LHCN-M2 (cell line): ENCODE results near the gene PRKACA. TPM values are rescaled to one million over a fixed set of nuclear protein-coding genes. Genes with fewer than 3 reads are reported as not detected.

ENCODE experiments used
- DNase-seq: peaks from one replicate; pipeline ENCODE4 v3.0.0-alpha.2; 2012; ENCODE audit warnings: low read depth
- polyA plus RNA-seq: library from polyadenylated mRNA; unstranded; fragments of >200 nt; gene quantifications from one replicate; pipeline ENCODE4 v1.2.1, GENCODE V29; 2012; ENCODE audit warnings: missing spikeins
- total RNA-seq: library from RNA; depleted of rRNA; stranded (reverse); fragments of >200 nt; gene quantifications from 2 replicates; pipeline ENCODE4 v1.2.3, GENCODE V29; 2014; rRNA removed

Gene PRKACA
- total RNA-seq: 64.7 and 76.2 TPM in 2 replicates
- polyA plus RNA-seq: 102 TPM

DNA sequence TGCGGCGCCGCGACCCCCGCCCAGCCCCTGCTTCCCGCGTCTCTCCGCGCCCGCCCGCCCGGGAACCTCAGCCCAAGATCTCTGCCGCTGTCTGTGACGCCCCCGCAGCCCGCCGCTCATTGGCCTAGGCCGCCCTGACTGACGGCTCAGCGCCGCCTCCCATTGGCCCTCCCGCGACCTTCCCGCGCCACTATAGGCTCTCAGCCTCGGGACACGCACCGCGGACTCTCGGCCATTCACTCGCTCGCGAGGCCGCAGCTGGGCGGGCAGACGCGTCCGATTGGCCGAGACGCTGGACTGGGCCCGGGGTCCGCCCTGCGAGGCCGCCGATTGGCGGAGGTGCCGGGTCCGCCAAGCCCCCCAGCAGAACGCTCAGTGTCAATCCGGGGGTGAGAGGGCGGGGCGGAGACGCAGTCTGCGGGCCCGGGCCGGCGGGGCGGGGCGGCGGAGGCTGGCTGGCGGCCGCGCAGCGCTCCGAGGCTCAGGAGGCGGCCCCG lies at the start of gene PRKACA:
Gene PRKACA (minus strand): TSS at position 95 of the 497 bp plus-strand sequence. CDS start 215 bp downstream, outside the sequence.
- peak; percentile 99 for DNase-seq

- DNase-seq: no peak
These were observed 49.5 kb upstream of the PRKACA start for GRCh38 chr19:14166999-14167575.

- no peak for DNase-seq
These were observed 48.6 kb upstream of the PRKACA start for GRCh38 chr19:14165990-14166830.

DNA sequence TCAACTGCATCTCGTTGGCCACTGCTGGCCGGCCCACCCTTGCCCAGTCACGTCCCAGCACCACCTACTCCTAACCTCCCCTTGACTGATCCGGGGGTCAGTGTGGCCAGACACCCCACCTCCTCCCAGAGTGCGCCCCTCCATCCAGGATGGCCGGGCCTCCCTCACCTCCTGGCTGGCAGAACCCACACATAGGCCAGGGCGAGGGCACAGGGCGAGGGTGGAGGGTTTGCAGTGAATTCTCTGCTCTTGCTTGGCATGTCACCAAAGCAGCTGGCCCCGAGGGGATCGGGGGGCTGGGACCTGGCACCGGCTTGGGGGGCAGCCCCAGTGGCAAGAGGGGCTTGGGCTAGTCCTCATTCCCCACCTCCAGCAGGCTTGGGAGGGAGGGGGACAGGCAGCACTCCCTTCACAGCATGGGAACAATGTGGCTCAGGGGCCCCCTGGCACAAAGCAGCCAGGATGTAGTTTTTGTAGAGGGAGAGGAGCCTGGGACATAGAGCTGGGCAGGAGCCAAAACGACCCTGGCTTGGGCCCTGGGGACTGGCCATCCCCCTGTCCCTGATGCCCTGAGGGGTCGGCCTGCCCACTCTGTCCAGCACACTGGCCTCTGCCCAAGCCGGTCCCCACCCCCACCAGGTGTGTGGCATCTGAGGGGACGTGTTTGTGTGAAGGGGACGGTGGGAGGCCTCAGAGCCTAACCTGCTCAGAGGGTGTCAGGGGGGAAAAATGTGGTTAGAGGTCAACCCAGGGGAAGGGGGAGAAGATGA lies 47.3 kb upstream of the PRKACA start:
- DNase-seq: no peak

GRCh38 chr19:14164082-14164481 lies 46.5 kb upstream of the PRKACA start:
- DNase-seq: no peak

DNA sequence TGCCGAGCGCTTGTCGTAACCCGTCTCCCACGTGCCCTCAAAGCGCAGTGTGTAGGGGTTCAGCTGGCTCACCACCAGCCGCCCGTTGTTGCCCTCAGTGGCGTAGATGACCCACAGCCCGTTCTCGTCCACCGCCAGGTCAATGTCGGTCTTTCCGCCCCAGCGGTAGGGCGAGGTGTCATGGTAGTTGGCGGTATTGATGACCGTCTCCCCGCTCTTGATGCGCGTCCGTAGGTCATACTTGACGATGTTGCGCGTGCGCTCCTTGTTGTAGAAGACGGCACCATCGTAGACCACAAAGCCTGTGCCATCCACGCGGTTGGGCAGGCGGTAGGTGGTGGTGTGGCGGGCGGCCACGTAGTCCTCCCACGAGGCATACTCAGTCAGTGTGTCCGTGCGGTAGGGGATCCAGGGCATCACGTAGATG lies 45.3 kb upstream of the PRKACA start:
- no peak for DNase-seq

DNA sequence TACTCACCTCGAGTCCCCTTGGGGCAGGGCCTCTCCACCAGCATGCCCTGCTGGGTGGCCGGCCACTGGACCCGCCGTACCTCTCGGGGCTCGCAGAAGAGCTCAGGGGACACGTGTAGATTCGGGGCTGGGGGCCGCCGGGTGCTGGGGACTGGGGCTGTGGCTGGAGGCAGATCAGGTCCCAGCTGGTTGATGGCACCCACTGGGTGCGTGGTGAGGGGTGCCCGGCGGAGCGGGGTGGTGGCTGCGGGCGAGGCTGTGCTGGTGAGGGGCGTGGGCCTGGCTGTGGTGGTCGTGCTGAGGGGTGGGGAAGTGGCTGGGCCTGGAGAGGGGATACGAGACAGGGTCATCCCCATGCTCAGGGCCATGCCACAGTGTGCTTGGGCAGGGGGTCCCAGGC lies 43.7 kb upstream of the PRKACA start:
- no peak for DNase-seq

GRCh38 chr19:14160017-14160703 lies 42.6 kb upstream of the PRKACA start:
- DNase-seq: no peak

DNA sequence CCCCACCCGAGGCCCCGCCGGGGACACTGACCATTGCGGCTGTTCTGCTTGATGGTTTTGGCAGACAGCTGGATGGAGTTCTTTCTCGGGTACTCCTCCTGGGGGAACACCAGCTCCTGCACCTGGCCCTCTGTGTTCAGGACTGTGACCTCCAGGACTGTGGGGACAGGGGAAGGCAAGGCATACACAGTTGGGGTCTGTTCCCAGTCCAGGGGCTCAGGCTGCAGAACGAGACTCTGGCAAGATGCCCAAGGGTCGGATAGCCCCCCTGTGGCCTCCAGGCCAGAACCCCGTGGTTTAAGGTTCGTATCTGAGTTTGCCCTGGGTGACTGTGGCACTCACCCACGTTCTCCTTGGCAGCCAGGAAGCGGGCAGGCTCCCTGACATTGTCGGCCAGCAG lies 41.5 kb upstream of the PRKACA start:
- DNase-seq: no peak

GRCh38 chr19:14158276-14159023 lies 40.9 kb upstream of the PRKACA start:
- no peak for DNase-seq

DNA sequence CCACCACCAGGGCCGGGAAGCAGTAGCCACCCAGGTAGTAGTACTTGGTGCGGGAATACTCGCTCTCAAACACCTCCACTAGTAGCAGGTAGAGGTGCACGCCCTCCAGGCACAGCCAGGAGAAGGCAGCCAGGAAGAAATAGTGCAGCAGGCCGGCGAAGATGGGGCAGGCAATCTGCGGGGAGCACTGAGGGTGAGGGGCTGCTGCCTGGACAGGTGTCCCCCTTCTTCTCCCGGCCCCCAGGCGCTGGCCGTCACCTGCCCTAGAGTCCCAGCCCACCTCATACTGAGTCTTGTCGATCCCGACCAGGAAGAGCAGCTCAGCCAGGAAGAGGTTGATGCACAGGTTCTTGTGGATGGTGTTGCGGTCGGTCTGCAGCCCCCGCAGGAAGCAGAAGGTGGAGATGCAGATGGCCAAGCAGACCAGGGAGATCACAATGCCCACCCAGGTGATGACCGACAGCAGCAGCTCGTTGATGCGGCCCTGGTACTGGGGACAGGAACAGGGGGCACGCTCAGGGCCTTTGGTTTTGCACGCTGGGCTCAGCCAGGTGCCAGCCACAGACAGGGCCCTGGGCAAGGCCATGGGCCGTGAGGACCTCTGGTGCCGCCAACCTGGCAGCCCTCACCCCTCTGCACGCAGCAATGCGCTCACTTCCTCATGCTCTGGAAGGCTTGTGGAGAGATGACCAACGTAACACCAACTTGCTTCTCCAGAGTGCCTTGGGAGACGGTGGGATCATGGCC lies 39.6 kb upstream of the PRKACA start:
- DNase-seq: no peak

DNA sequence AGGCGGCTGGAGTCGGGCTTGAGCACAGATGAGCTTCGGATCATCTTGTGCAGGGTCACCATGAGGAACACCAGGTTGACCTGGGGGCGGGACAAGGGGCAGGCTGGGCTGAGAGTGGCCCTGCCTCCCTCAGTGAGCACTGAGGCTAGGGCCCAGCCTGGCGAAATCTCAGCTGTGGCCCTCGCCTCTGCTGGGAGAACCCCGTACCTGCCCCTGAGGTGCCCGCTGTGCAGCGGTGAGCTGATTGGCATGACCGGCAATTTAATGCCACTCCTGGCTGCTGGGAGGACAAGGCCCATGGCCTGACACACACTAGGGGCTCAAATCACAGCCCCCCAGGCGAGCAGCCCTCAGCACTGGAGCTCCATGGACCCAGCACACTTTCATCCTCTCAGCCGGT lies 38.6 kb upstream of the PRKACA start:
- DNase-seq: no peak

DNA sequence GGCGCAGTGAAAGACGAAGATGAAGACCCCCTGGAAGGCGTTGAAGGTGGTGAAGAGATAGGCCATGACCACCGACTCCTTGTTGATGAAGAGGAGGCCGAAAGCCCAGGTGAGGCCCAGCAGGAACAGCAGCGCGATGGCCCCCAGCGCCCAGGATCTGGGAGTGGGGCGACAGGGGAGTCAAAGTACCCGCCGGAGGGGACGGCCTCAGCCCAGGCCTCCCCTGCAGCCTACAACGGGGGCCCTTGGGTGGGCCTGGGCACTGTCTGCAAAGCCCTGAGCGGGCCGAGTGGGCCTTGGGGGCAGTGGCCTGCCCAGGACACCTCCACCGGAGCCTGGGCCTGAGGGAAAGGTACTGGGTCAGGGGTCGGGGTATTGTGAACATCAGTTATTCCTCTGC lies 37.8 kb upstream of the PRKACA start:
- DNase-seq: no peak

GRCh38 chr19:14152713-14153112 lies 35.2 kb upstream of the PRKACA start:
- no peak for DNase-seq

- no peak for DNase-seq
These were observed 33.5 kb upstream of the PRKACA start for GRCh38 chr19:14150770-14151661.

DNA sequence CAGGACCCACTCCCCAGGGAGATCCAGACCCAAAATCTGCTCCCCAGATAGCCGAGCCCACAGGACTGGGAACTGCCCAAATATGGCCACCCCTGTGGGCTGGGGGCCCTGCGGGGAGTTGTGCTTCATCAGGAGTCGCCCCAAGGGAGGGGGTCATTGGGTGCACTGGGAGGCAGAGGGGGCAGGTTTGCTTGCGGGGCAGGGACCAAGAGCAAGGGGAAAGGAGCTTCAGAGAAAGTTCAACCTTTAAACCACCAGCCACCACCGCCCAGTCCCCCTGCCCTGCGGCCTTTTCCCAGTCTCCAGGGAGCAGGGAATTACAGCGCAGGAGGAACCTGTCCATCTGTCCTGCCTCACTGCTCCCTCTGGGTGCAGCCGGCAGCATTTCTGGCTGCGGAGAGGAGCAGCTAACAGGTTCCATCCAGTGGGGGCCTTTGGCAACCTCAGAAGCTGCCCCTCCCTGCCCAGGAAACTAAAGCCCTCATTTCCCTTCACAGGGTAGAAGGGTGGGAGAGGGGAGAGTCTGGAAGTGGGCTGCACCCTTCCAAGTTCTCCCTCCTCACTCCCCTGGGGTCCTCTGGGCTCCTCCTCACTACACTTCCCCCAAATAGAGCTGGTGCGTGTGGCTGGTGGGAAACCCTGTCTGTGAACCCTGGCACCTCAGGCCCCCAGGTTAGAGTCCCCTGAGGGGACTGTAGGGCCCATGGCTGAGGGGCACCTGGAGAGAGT lies 32.6 kb upstream of the PRKACA start:
- DNase-seq: no peak

GRCh38 chr19:14149509-14149994 lies 32.0 kb upstream of the PRKACA start:
- DNase-seq: no peak

GRCh38 chr19:14148751-14149410 lies 31.3 kb upstream of the PRKACA start:
- no peak for DNase-seq
